Liver (tissue), 3 donors: Measurements from ENCODE around the gene FNBP1L.

ENCODE experiments used
- GABPA ChIP-seq, 2 donors: IDR thresholded peaks in 1 of 2; conservative IDR thresholded peaks in 1 of 2; 2 replicates each; pipeline ENCODE4 v1.6.1; 2016; ENCODE audit warnings: antibody characterized with exemption in 2 of 2, mild to moderate bottlenecking in 1 of 2, moderate library complexity in 1 of 2
- JUND ChIP-seq, 2 donors: IDR thresholded peaks; 2 replicates each; pipeline ENCODE4 v1.6.1; 2016; ENCODE audit warnings: antibody characterized with exemption in 2 of 2
- YY1 ChIP-seq: IDR thresholded peaks from 2 replicates; pipeline ENCODE4 v1.6.1; 2016; ENCODE audit warnings: antibody characterized with exemption, mild to moderate bottlenecking
- TF ChIP-seq, protein P1 (sequence below): fragments of 150-350 bp; IDR thresholded peaks from 2 replicates; pipeline ENCODE4 v1.5.1; 2017; ENCODE audit warnings: improper control_type of control experiment, low read depth, low read length; ENCODE audit not compliant: missing input control
- donor health status: healthy.
- donor health status: healthy.

DNA sequence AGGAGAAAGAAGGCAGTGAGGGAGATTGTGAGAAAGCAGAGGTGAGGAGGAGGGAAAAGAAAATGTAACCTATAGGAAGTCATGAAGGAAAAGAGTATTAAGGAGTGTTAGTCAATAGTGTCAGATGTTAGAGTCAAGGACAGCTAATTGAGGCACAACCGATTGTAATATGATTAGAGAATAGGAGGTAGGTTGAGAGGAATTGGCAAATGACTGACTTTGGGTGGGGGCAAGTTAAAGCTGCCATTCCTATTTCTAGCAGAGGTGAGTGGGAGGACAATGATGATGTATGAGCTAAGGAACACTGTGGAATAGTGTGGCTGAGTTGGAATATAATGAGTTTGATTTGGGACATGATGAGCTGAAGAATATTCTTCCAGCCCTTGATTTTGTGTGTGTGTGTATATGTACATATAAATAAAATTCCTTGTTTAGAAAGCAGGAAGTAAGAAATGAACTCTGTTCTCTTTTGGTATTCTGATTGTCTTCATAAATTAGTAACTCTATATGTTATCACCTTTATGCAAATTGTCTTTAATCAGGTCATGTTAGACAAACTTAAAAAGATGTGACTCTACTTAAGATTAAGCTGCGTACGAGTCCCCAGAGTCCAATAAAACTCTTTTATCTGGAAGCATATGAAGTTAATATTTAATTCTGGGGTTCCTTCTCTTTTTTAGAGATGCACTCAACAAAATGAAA lies 98.4 kb downstream of the FNBP1L start:
- TF ChIP-seq, protein P1, sequence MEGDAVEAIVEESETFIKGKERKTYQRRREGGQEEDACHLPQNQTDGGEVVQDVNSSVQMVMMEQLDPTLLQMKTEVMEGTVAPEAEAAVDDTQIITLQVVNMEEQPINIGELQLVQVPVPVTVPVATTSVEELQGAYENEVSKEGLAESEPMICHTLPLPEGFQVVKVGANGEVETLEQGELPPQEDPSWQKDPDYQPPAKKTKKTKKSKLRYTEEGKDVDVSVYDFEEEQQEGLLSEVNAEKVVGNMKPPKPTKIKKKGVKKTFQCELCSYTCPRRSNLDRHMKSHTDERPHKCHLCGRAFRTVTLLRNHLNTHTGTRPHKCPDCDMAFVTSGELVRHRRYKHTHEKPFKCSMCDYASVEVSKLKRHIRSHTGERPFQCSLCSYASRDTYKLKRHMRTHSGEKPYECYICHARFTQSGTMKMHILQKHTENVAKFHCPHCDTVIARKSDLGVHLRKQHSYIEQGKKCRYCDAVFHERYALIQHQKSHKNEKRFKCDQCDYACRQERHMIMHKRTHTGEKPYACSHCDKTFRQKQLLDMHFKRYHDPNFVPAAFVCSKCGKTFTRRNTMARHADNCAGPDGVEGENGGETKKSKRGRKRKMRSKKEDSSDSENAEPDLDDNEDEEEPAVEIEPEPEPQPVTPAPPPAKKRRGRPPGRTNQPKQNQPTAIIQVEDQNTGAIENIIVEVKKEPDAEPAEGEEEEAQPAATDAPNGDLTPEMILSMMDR: no peak
- TF ChIP-seq YY1 (no peak), GABPA (IDR thresholded peaks at IDR 0.05 in 1 of 2, conservative IDR thresholded peaks at IDR 0.05 in 1 of 2) (no peak), JUND (IDR thresholded peaks at IDR 0.05) (no peak)
